ENCODE measurements around the gene TDRD12.
"Not testable (repeated sequence)": the region's sequence is repeated elsewhere in the genome, so short reads cannot be mapped to it uniquely, and the experiment has no call there.

The TDRD12 gene

GRCh38 chr19:32811151-32811550 lies 91.6 kb downstream of the TDRD12 start:
- DNase-seq = no peak

GRCh38 chr19:32812036-32812435 lies 92.5 kb downstream of the TDRD12 start:
- no peak for DNase-seq

- no peak for DNase-seq
Measured at GRCh38 chr19:32812571-32812970, 93.0 kb downstream of the TDRD12 start.

- no peak for DNase-seq
Measured at GRCh38 chr19:32813862-32814425, 94.4 kb downstream of the TDRD12 start.

GRCh38 chr19:32814624-32815023 lies 95.1 kb downstream of the TDRD12 start:
- DNase-seq = no peak

- DNase-seq = no peak
Measured at GRCh38 chr19:32816555-32817099, 97.1 kb downstream of the TDRD12 start.

- DNase-seq = no peak
Measured at GRCh38 chr19:32817569-32818476, 98.3 kb downstream of the TDRD12 start.

- no peak for DNase-seq
Measured at GRCh38 chr19:32818536-32818935, 99.0 kb downstream of the TDRD12 start.

GRCh38 chr19:32819419-32820400 lies 100.1 kb downstream of the TDRD12 start:
- DNase-seq = no peak

- no peak for DNase-seq
Measured at GRCh38 chr19:32822916-32823746, 103.6 kb downstream of the TDRD12 start.

GRCh38 chr19:32823747-32824102 lies 104.2 kb downstream of the TDRD12 start:
- DNase-seq = no peak

- no peak for DNase-seq
Measured at GRCh38 chr19:32824191-32824751, 104.7 kb downstream of the TDRD12 start.

GRCh38 chr19:32824916-32825608 lies 105.5 kb downstream of the TDRD12 start:
- no peak for DNase-seq

GRCh38 chr19:32828139-32828538 lies 108.6 kb downstream of the TDRD12 start:
- no peak for DNase-seq

- no peak for DNase-seq
Measured at GRCh38 chr19:32828643-32829344, 109.2 kb downstream of the TDRD12 start.

GRCh38 chr19:32829345-32829896 lies 109.9 kb downstream of the TDRD12 start:
- DNase-seq = no peak

GRCh38 chr19:32830231-32831014 lies 110.9 kb downstream of the TDRD12 start:
- no peak for DNase-seq

GRCh38 chr19:32831611-32832010 lies 112.0 kb downstream of the TDRD12 start:
- no peak for DNase-seq

GRCh38 chr19:32832094-32832493 lies 112.5 kb downstream of the TDRD12 start:
- not testable (repeated sequence) for DNase-seq

All from hippocampal formation (tissue), 2 donors.